IPS-18c (cell line): ENCODE measurements around the gene OR14C36.
"Not testable (repeated sequence)": the region's sequence is repeated elsewhere in the genome, so short reads cannot be mapped to it uniquely, and the experiment has no call there.

Experiments used
- H3K4me3 ChIP-seq: 2 replicates; pipeline ENCODE4 v1.7.0; 2013; ENCODE audit warnings: low read depth, mild to moderate bottlenecking, low read length, moderate library complexity; ENCODE audit not compliant: insufficient read depth
- H3K9me3 ChIP-seq: one replicate; pipeline ENCODE4 v1.6.1; 2013; ENCODE audit warnings: mild to moderate bottlenecking, low read length, moderate library complexity; ENCODE audit not compliant: control insufficient read depth, insufficient read depth

The OR14C36 gene, protein sequence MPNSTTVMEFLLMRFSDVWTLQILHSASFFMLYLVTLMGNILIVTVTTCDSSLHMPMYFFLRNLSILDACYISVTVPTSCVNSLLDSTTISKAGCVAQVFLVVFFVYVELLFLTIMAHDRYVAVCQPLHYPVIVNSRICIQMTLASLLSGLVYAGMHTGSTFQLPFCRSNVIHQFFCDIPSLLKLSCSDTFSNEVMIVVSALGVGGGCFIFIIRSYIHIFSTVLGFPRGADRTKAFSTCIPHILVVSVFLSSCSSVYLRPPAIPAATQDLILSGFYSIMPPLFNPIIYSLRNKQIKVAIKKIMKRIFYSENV

DNA sequence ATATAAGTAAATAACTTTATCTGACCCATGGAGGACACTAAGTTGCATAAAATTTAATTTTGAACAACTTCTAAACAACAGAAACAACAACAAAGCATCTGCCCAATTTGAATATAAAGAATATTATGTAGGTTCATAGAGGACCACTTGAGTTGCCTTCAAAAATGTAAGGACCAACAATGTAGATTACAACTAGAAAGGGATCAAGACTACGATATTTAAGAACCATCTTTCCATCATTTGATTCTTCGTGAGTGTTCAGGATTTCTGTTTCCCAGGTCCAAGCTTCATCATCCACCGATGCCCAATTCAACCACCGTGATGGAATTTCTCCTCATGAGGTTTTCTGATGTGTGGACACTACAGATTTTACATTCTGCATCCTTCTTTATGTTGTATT, at the start of gene OR14C36:
TSS of gene OR14C36 (plus strand) at position 301 of the 400 bp plus-strand sequence. CDS start at position 301, 0 bp downstream.
- Histone ChIP-seq H3K4me3 (no peak within 1 kb of the TSS), H3K9me3 (no peaks in the 10 kb centered on the region)

DNA sequence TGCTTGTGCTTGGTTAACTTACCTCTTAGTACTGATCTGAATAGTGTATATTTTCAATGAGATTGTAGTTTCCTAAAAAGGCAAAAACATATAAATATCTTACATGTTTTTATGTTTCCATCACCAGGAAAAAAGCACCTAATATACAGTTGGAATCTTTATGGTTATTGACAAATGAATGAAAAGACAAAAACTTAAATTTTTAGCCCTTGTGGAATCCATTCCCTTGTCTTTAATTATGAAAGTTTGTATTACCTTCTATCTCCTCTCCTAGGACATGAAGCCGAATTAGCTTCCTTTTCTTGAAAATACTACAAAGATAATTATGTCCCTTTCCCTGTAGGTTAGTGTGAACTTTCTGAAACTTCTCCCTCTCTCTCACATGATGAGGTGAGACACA, 45.3 kb upstream of the OR14C36 start, which contains the start of gene OR2T12:
TSS of gene OR2T12 (minus strand) at position 101 of the 400 bp plus-strand sequence. CDS start 7,846 bp downstream, outside the sequence.
- H3K9me3 ChIP-seq: no peaks in the 10 kb centered on the region
- no peak within 1 kb of the TSS for H3K4me3 ChIP-seq

DNA sequence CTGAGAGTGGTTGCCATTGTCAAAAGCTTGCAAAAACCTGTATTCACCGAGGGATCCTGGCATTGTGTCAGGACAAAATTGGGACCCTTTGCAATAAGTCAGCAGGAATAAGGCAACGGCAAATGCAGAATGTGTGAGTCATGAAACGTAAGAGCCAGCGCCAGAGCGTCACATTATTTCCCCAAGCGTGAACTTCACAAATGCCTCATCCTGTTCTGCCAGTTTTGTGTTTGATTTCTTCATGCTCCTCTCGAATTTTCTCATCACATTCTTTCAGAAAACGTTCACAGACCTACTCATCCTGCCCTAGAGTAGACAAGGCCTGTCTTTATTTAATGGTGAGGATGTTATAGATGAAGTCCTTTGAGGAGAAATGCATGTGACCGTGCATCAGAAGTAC, 42.9 kb upstream of the OR14C36 start:
- H3K4me3 ChIP-seq, H3K9me3 ChIP-seq: not testable (repeated sequence)

DNA sequence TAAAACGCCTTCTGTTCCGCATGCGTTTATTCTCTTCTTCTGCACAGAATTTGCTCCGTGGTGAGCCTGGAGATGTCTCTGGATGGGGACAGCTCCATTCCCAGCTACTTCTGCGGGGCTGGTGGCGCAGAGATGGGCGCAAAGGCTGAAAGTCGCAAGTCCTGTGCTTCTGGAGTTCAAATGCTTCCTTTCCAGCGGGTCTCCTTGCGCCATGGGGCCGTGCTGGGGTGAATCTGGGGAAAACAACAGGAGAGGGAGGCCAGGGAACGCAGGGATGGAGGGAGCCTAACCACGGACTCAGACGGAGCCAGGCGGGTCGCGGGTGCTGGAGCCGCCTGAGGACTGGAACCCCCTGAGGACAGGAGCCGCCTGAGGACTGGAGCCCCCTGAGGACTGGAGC, 42.5 kb upstream of the OR14C36 start:
- Histone ChIP-seq H3K4me3 (no peak overlapping the region), H3K9me3 (no peaks in the 10 kb centered on the region)

DNA sequence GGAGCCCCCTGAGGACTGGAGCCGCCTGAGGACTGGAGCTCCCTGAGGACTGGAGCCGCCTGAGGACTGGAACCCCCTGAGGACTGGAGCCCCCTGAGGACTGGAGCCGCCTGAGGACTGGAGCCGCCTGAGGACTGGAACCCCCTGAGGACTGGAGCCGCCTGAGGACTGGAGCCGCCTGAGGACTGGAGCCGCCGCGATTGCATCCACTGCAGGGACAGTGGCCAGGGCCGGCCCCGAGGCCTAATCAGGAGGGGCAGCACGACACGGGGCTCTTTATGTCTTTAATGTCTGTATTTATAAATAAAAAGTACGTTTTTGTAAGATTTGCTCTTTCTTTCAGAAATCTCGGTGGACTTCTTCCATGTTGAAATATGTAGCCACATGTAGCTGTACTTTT, 41.8 kb upstream of the OR14C36 start:
- not testable (repeated sequence) for H3K4me3 ChIP-seq, H3K9me3 ChIP-seq

DNA sequence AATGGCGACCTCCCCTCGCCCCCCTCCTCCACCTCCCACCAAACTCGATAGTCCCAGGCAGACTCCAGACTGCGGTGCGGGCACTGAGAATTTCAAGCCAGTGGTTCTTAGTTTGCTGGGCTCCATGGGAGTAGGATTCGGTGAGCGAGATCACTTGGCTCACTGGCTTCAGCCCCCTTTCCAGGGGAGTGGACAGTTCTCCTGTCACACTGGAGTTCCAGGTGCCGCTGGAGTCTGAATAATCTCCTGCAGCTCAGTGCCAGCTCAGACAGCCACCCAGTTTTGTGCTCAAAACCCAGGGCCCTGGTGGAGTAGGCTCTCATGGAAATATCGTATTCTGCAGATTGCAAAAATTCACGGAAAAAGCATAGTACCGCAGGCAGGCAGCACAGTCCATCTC, 31.8 kb upstream of the OR14C36 start:
- Histone ChIP-seq H3K4me3 (no peak overlapping the region), H3K9me3 (no peaks in the 10 kb centered on the region)

DNA sequence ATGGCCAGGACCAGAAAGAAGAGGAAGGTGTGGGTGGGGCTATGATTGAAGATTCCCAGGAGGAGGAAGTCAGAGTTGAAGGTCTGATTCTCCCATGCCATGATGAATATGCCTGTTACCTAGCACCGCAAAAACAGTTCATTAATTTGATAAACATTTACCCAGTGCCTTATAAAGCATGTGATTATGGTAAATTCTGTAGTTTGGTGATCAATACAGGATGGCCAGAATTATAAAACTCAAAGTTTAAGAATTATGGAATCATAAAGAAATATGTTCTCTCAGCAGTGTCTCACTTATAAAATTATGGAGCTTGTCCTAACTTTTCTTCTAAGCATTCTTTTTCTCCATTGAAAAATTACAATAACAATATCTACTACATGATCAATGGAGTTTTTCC, 24.1 kb upstream of the OR14C36 start, which contains the start of gene OR2M7:
TSS of gene OR2M7 (minus strand) at position 101 of the 400 bp plus-strand sequence. CDS start at position 101, 0 bp downstream.
- Histone ChIP-seq H3K4me3 (no peak within 1 kb of the TSS), H3K9me3 (no peaks in the 10 kb centered on the region)

DNA sequence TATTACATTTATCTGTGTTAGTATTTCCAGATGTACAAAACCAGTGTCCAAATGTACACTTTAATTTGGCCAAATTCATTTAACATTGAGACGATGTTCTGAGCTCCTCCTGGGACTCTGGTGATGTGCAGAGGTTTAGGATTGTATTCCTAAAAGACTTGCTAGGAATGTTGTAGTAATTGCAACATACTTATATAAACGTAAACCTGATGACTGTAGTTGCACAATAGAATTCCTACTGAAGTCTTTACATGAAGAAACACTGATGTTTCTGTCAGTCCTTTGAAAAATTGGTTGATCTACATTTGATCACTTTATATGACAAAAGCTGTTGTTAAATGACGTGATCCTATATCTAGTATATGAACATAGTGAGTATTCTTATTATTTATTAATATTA, 5.1 kb upstream of the OR14C36 start:
- Histone ChIP-seq H3K9me3 (no peaks in the 10 kb centered on the region), H3K4me3 (no peak overlapping the region)

DNA sequence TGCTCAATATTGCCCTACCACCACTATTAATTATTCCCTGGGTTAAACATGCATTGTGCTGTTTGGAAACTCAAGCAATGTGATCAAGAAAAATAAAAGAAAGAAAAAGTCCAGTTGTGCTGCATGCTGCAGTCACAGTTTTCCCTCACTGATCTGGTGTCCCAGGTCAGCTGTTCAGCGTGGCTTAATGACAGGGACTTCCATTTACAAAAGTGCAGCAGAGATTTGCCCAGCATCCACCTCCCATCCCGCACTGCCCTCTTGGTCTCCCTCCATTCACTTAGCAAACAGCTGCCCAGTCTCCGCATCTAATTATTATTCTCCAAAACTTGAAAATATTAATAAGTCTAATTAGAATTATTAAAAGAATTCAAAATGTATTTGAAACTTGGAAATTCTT, 10.8 kb downstream of the OR14C36 start:
- peaks cover 5% of the 10 kb centered on the region for H3K9me3 ChIP-seq
- H3K4me3 ChIP-seq: no peak overlapping the region

DNA sequence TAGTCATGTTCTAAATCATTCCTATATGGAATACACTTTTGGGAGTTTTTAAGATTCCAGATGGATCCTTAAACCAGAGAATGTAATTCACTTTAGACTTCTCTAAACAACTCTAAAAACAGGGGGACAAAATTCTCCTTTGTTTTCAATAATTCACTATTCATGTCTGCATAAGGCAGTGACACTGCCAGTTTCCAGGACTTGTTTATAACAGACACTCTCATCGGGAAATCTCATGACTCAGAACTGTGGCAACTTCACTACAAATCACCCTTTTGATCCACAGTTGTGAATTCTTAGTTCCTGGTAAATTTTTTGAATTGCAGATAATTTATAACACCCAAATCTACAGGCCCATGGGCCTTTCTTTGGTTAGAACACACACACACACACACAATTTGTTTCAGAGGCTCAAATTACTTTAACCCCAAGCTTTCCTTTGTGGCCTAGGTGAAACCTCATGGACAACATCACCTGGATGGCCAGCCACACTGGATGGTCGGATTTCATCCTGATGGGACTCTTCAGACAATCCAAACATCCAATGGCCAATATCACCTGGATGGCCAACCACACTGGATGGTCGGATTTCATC, 12.6 kb downstream of the OR14C36 start, which contains the start of gene OR2T4:
TSS of gene OR2T4 (plus strand) at position 545 of the 595 bp plus-strand sequence. CDS start at position 545, 0 bp downstream.
- H3K9me3 ChIP-seq: peaks cover 5% of the 10 kb centered on the region
- H3K4me3 ChIP-seq: no peak within 1 kb of the TSS

DNA sequence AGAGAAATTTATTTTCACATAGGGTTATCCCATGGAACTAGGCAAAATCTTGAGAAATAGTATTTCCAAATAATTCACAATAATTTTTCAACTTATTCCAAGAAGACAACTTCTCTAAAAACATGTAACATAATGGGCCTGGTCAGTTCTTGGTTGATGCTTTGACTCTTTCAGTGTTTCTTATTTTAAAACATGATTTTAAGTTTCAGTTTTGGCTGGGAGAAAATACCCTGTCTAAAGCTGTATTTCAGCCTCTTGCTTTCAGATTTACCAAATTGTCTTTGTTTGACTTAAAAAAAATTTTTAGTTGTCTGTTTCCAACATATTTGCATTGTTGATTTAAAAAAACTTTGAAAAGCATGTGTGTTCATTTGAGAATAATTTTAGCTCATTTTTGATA, 18.0 kb downstream of the OR14C36 start:
- H3K9me3 ChIP-seq: peaks cover 4% of the 10 kb centered on the region
- H3K4me3 ChIP-seq: no peak overlapping the region

DNA sequence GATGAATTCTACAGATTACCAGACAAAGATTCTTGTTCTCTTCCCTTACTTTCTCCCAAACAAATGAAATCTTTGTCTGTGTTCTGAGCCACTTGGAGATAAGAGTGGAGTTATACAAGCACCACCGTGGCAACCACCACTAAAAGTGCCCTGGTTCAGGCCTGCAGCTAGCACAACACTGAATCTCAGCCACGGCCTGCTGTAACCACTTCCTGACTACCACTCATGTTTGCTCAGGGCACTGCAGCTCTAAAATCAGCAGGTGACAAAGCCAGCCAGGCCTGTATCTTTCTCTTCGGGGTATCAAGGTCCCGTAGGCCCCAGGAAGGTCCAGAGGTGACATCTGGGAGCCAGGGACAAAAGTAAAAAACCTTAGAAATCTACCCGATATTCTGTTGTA, 23.8 kb downstream of the OR14C36 start:
- Histone ChIP-seq H3K9me3 (peaks cover 4% of the 10 kb centered on the region), H3K4me3 (no peak overlapping the region)

DNA sequence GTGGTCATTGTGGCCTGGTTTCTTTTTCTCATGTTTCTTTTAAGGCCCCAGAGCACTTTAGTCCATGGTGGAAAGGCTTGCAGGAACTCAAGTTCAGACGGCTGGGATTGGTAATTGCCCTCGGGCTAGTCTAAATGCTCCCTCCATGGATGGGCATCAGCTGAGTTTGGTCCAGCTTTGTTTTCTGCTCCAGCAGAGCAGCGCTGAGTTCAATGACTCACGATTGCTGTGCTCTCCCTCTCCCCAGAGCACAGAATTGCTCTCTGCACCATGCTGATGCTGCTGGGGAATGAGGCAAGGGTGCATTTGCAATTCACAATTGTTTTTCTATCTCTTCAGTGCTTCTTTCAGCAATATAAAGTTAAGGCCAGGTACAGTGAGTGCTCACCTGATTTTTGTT, 25.2 kb downstream of the OR14C36 start:
- Histone ChIP-seq H3K9me3 (no peaks in the 10 kb centered on the region), H3K4me3 (no peak overlapping the region)

DNA sequence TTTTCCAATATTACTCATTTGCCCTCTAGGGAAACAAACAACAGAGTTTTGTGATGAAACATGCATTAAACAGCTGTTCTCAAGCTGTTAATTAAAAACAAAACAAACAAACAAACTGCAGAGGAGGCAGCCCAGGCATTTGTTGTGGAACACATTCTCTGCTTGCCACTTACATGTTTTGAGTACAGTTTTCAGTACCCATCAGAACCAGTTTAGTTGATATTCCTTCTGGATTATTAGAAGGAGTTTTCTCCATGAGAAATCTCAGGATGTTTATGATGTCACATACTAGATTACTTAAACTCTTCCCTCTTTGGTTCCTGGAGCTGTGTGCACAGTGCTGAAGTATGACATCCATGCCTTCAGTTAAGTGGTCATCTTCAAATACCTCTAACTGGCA, 26.9 kb downstream of the OR14C36 start, which contains the start of gene OR2T6:
TSS of gene OR2T6 (plus strand) at position 301 of the 400 bp plus-strand sequence. CDS start 11,863 bp downstream, outside the sequence.
- Histone ChIP-seq H3K4me3 (no peak within 1 kb of the TSS), H3K9me3 (no peaks in the 10 kb centered on the region)

DNA sequence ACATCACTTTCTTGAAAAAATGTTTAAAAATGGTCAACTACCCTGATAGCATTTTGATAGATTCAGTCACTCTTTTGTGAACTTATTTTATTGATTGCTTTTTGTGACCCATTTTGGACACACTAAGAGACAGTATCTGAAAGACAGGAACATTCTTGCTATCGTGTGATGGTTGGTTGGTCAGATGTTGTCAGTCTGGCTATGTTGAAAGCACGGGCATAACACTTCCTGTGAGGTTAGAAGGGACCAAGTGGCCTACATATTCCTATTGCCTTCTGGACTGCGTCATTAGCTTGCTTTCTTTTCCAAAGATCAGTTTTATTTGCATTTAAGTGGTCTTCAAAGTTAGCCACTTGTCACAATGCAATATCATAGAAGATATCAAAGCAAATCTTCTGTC, 28.3 kb downstream of the OR14C36 start:
- Histone ChIP-seq H3K9me3 (no peaks in the 10 kb centered on the region), H3K4me3 (no peak overlapping the region)

DNA sequence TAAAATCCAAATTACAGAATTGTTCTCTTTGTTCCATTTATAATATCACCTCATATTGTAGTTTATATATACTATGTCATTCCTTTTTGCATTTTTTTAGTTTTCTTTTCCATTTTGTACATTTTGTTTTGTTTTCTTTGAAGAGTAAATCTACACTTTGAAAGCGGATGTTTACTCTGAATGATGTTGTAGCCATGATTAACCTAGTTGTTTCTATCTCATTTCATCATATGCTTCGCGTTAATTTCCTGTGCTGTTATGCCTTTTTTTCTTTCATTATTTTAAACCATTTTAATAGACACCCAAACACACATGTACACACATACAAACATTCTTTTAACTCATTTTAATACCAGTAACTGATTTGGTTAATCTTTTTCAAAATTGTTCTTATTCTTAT, 32.3 kb downstream of the OR14C36 start:
- Histone ChIP-seq H3K4me3 (no peak overlapping the region), H3K9me3 (no peaks in the 10 kb centered on the region)

DNA sequence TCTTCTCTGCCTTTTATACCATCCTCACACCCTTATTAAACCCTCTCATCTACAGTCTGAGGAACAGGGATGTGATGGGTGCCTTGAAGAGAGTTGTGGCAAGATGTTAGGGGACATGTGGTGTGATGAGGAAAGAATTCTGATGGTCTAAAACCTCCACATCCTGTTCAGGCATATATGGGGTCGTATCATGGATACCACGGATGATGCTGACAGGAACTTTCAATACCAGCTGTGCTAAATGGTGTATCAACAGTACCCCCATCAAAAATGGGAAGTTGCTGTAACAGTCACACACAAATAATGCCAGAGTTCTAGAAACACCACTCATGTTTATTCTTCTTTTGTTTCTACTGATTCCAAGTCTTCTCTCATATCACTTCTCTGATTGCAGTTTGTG, 39.9 kb downstream of the OR14C36 start:
- Histone ChIP-seq H3K9me3 (no peaks in the 10 kb centered on the region), H3K4me3 (no peak overlapping the region)

DNA sequence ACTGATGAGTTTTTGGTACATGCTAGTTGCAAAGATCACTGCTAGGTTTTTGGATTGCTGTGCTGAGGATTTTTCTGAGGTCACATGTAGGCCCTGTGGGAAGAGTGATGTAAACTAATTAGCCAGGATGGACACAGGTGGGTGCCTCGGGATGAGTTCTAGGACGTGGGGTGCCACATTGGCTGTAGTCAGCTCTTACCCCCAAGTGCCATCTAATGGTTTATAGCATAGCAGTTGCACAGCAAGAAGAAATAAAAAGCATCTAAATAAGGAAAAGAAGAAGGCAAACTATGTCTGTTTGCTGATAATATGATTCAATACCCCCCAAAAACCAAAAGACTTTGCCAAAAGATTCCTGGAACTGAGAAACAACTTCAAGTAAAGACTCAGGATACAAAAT, 44.5 kb downstream of the OR14C36 start:
- Histone ChIP-seq H3K9me3 (no peaks in the 10 kb centered on the region), H3K4me3 (no peak overlapping the region)
